Measurements from ENCODE around the gene TUBGCP6. TPM values are rescaled to one million over a fixed set of nuclear protein-coding genes. Genes with fewer than 3 reads are reported as not detected.

The TUBGCP6 gene
- 58.1 TPM for total RNA-seq

GRCh38 chr22:50244420-50245213 is at the start of gene TUBGCP6:
Gene TUBGCP6 (minus strand): TSS chr22:50245023. CDS start chr22:50244459, 564 bp downstream.
- intact Hi-C loops (cut with DNase I), result loop anchor here (1.0 to 5.0 kb wide), 6 partner anchors 42 to 383 kb away; partner anchors contain the start of genes ARSA, DENND6B, LMF2 and PPP6R2
- Histone ChIP-seq H3K4me1 (peaks cover 14 to 35% of the 10 kb centered on the region in 2 donors), H3K27me3 (no peaks in the 10 kb centered on the region), H3K9me3 (no peaks in the 10 kb centered on the region), H3K27ac (peak within 1 kb of the TSS; percentile 92 to 95), H3K36me3 (peaks cover 10 to 19% of the 10 kb centered on the region in 2 donors), H3K4me3 (peak within 1 kb of the TSS; percentile 70 to 91)
- peak in 1 of 3 experiments; percentile 11 for TF ChIP-seq CTCF (IDR thresholded peaks at IDR 0.05)
- peak; percentile 63 to 98 for DNase-seq (ENCODE audit: low spot score in 2 of 2)

GRCh38 chr22:50294319-50294656 is 49.5 kb upstream of the TUBGCP6 start:
- no peak for DNase-seq (ENCODE audit: low spot score in 2 of 2)
- H3K36me3 ChIP-seq, result peaks cover 11 to 22% of the 10 kb centered on the region in 2 donors
- no peak for TF ChIP-seq CTCF (IDR thresholded peaks at IDR 0.05)
- H3K4me3 ChIP-seq, result peak overlapping the region; percentile 45 to 57
- H3K9me3 ChIP-seq, result no peaks in the 10 kb centered on the region
- peak overlapping the region; percentile 77 to 97 for H3K27ac ChIP-seq
- intact Hi-C loops (cut with DNase I), result no loop called here
- no peaks in the 10 kb centered on the region for H3K27me3 ChIP-seq
- peaks cover 10 to 43% of the 10 kb centered on the region in 2 donors for H3K4me1 ChIP-seq

GRCh38 chr22:50293441-50294318 is 48.9 kb upstream of the TUBGCP6 start:
- peaks cover 9 to 38% of the 10 kb centered on the region in 2 donors for H3K4me1 ChIP-seq
- intact Hi-C loops (cut with DNase I), result loop anchor here (1.0 kb wide), 2 partner anchors 12 to 34 kb away; partner anchors contain the start of gene DENND6B

GRCh38 chr22:50292643-50293440 is 48.0 kb upstream of the TUBGCP6 start:
- Histone ChIP-seq H3K4me1 (peaks cover 9 to 34% of the 10 kb centered on the region in 2 donors), H3K36me3 (peaks cover 25 to 36% of the 10 kb centered on the region in 2 donors), H3K9me3 (no peaks in the 10 kb centered on the region), H3K4me3 (peak overlapping the region; percentile 45 to 57), H3K27me3 (no peaks in the 10 kb centered on the region), H3K27ac (peak overlapping the region; percentile 77 to 97)
- peak in 1 of 2 donors; percentile 88 for DNase-seq (ENCODE audit: low spot score in 2 of 2)
- intact Hi-C loops (cut with DNase I), result loop anchor here (1.0 kb wide), 2 partner anchors 12 to 34 kb away; partner anchors contain the start of gene DENND6B
- no peak for TF ChIP-seq CTCF (IDR thresholded peaks at IDR 0.05)

More at GRCh38 chr22:50293441-50294318, 48.9 kb upstream of the TUBGCP6 start:
- Histone ChIP-seq H3K27ac (peak overlapping the region; percentile 77 to 97), H3K36me3 (peaks cover 17 to 28% of the 10 kb centered on the region in 2 donors), H3K9me3 (no peaks in the 10 kb centered on the region), H3K27me3 (no peaks in the 10 kb centered on the region), H3K4me3 (peak overlapping the region; percentile 45 to 57)
- DNase-seq (ENCODE audit: low spot score in 2 of 2), result no peak
- TF ChIP-seq CTCF (IDR thresholded peaks at IDR 0.05), result no peak

Measured in ascending aorta (tissue), 2 donors.